Mesendoderm (in vitro differentiated cells): ENCODE data around the gene CSTPP1.
"Not testable (repeated sequence)": the region's sequence is repeated elsewhere in the genome, so short reads cannot be mapped to it uniquely, and the experiment has no call there.

Experiments
- DNase-seq: peaks from one replicate; pipeline ENCODE4 v3.0.0; 2013
- H2AK5ac ChIP-seq: 2 replicates; pipeline ENCODE4 v1.6.1; 2013; ENCODE audit warnings: low read length, inconsistent platforms
- H2BK120ac ChIP-seq: 2 replicates; pipeline ENCODE4 v1.6.1; 2013; ENCODE audit warnings: low read depth, mild to moderate bottlenecking, low read length, moderate library complexity, mixed read lengths
- H2BK15ac ChIP-seq: replicated peaks from 2 replicates; pipeline ENCODE4 v1.6.1; 2013; ENCODE audit warnings: low read depth, mild to moderate bottlenecking, moderate library complexity
- H2BK5ac ChIP-seq: 2 replicates; pipeline ENCODE4 v1.6.1; 2013; ENCODE audit warnings: low read length, inconsistent platforms
- H3K18ac ChIP-seq: 2 replicates; pipeline ENCODE4 v1.6.1; 2013; ENCODE audit warnings: mild to moderate bottlenecking, low read length, mixed read lengths
- H3K23ac ChIP-seq: one replicate; pipeline ENCODE4 v1.6.1; 2013; ENCODE audit warnings: low read length
- H3K27ac ChIP-seq: 2 replicates; pipeline ENCODE4 v1.5.1; 2013; ENCODE audit warnings: low read depth, mild to moderate bottlenecking, inconsistent platforms, low read length, moderate library complexity
- H3K27me3 ChIP-seq: 2 replicates; pipeline ENCODE4 v1.6.1; 2013; ENCODE audit warnings: low read length, control low read depth, mild to moderate bottlenecking, inconsistent platforms; ENCODE audit not compliant: insufficient read depth, poor library complexity
- H3K36me3 ChIP-seq: 2 replicates; pipeline ENCODE4 v1.6.1; 2013; ENCODE audit warnings: low read length, inconsistent platforms; ENCODE audit not compliant: control insufficient read depth, insufficient read depth
- H3K4ac ChIP-seq: one replicate; pipeline ENCODE4 v1.6.1; 2013; ENCODE audit warnings: low read depth, mild to moderate bottlenecking, low read length, moderate library complexity
- H3K4me1 ChIP-seq: 2 replicates; pipeline ENCODE4 v1.6.1; 2013; ENCODE audit warnings: low read depth, low read length, inconsistent platforms; ENCODE audit not compliant: control insufficient read depth
- H3K4me2 ChIP-seq: 2 replicates; pipeline ENCODE4 v1.6.1; 2013; ENCODE audit warnings: low read length
- H3K4me3 ChIP-seq: 2 replicates; pipeline ENCODE4 v1.5.1; 2013; ENCODE audit warnings: mild to moderate bottlenecking, low read length
- H3K56ac ChIP-seq: one replicate; pipeline ENCODE4 v1.6.1; 2013; ENCODE audit warnings: low read length
- H3K79me1 ChIP-seq: 2 replicates; pipeline ENCODE4 v1.6.1; 2013; ENCODE audit warnings: low read length, inconsistent platforms
- H3K79me2 ChIP-seq: 2 replicates; pipeline ENCODE4 v1.6.1; 2013; ENCODE audit warnings: mild to moderate bottlenecking, low read length; ENCODE audit not compliant: control insufficient read depth, insufficient read depth
- H3K9ac ChIP-seq: 2 replicates; pipeline ENCODE4 v1.6.1; 2013; ENCODE audit warnings: low read length, inconsistent platforms
- H4K5ac ChIP-seq: one replicate; pipeline ENCODE4 v1.6.1; 2013; ENCODE audit warnings: low read length
- H4K8ac ChIP-seq: one replicate; pipeline ENCODE4 v1.6.1; 2013; ENCODE audit warnings: low read depth, mild to moderate bottlenecking, control low read depth, low read length, moderate library complexity
- WGBS: extraction: QIAGEN DNeasy Blood & Tissue Kit; methylation state at CpG from one replicate; pipeline ENCODE4 v1.1.7; 2013; ENCODE audit warnings: low lambda C conversion rate, missing lambda C conversion rate; ENCODE audit not compliant: insufficient coverage; ENCODE audit errors: extremely low coverage; 5-methylcytosine and 5-hydroxymethylcytosine counted together

Gene CSTPP1

DNA sequence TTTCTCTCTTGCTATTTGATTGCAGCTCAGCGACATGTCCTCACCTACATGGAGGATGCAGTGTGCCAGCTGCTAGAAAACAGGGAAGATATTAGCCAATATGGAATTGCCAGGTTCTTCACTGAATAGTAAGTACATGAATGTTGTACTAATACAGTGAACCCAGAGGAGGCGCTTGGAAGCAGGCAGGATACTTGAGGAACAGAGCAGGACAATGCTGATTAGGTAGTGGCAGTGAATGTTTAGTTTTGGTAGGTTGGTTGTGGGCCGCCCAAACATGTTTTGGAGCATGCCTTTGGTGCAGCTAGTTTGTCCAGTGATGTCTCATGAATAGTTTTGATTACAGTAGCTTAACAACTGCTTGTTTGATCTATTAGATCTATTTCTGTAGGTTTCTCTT is 50.6 kb downstream of the CSTPP1 start:
- Histone ChIP-seq H3K56ac (no peak overlapping the region), H3K36me3 (no peaks in the 10 kb centered on the region), H3K79me1 (no peaks in the 10 kb centered on the region), H3K4ac (no peak overlapping the region), H3K23ac (no peak overlapping the region), H3K9ac (no peak overlapping the region), H3K4me2 (no peak overlapping the region), H3K27me3 (no peaks in the 10 kb centered on the region), H3K4me3 (no peak overlapping the region), H2BK5ac (no peak overlapping the region), H4K8ac (no peak overlapping the region), H2BK120ac (no peak overlapping the region), H3K4me1 (no peaks in the 10 kb centered on the region), H2AK5ac (no peak overlapping the region), H3K18ac (no peak overlapping the region), H3K27ac (no peak overlapping the region), H2BK15ac (no peak overlapping the region), H3K79me2 (no peaks in the 10 kb centered on the region), H4K5ac (no peak overlapping the region)
- peak; percentile 60 for DNase-seq
- WGBS = no CpG with 5 or more reads among the region's 3 CpGs

DNA sequence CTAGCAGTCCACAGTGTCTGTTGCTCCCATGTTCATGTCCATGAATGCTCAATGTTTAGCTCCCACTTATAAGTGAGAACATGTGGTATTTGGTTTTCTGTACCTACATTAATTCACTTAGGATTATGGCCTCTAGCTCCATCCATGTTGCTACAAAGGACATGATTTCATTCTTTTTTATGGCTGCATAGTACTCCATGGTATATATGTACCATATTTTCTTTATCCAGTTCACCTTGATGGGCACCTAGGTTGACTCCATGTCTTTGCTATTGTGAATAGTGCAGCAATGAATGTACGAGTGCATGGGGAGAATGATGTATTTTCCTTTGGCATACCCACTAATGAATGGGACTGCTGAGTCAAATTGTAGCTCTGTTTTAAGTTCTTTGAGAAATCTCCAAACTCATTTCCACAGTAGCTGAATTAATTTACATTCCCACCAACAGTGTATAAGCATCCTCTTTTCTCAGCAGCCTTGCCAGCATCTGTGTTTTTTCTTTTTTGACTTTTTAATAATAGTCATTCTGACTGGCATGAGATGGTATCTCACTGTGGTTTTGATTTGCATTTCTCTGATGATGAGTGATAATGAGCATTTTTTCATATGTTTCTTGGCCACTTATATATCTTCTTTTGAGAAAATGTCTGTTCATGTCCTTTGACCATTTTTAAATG is 53.4 kb downstream of the CSTPP1 start:
- H3K4me1 ChIP-seq, H3K27ac ChIP-seq: not testable (repeated sequence)
- WGBS = no CpG with 5 or more reads among the region's 1 CpG

DNA sequence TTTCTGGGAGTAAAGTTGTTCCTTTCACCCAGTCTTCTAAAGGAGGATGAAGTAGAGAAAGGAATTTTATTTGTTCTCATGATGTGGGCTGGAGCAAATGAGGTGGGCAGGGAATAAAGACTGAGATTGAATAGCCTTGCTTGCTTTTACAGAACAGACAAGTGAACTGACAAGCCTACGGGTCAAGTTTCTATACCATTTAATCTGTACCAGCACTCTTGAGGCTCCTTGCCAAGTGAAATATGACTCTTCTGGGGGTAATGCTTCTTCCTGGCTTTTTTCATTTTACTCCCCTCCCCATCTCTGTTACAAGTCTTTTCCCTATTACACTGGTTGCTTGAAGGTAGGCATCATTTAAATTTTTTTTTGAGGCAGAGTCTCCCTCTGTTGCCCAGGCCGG is 54.8 kb downstream of the CSTPP1 start:
- Histone ChIP-seq H4K5ac (no peak overlapping the region), H3K27me3 (no peaks in the 10 kb centered on the region), H3K4me3 (no peak overlapping the region), H3K27ac (no peak overlapping the region), H3K9ac (no peak overlapping the region), H3K18ac (no peak overlapping the region), H3K56ac (no peak overlapping the region), H3K4me2 (no peak overlapping the region), H3K23ac (no peak overlapping the region), H2BK120ac (no peak overlapping the region), H3K79me2 (no peaks in the 10 kb centered on the region), H2AK5ac (no peak overlapping the region), H3K36me3 (no peaks in the 10 kb centered on the region), H4K8ac (no peak overlapping the region), H3K4ac (no peak overlapping the region), H2BK5ac (no peak overlapping the region), H2BK15ac (no peak overlapping the region), H3K79me1 (no peaks in the 10 kb centered on the region), H3K4me1 (no peaks in the 10 kb centered on the region)
- no peak for DNase-seq
- WGBS = no CpG with 5 or more reads among the region's 2 CpGs

More for the DNA sequence above, 53.4 kb downstream of the CSTPP1 start:
- not testable (repeated sequence) for H3K36me3 ChIP-seq, H2BK5ac ChIP-seq, H2BK120ac ChIP-seq, H3K4me2 ChIP-seq, H4K5ac ChIP-seq, H3K27me3 ChIP-seq, H4K8ac ChIP-seq, H3K18ac ChIP-seq, H2BK15ac ChIP-seq, H3K4ac ChIP-seq, H3K79me2 ChIP-seq, H3K23ac ChIP-seq, H3K56ac ChIP-seq, DNase-seq, H2AK5ac ChIP-seq, H3K79me1 ChIP-seq, H3K4me3 ChIP-seq, H3K9ac ChIP-seq

DNA sequence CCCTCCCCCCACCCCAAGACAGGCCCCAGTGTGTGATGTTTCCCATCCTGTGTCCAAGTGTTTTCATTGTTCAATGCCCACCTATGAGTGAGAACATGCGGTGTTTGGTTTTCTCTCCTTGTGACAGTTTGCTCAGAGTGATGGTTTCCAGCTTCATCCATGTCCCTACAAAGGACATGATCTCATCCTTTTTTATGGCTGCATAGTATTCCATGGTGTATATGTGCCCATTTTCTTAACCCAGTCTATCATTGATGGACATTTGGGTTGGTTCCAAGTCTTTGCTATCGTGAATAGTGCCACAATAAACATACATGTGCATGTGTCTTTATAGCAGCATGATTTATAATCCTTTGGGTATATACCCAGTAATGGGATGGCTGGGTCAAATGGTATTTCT is 55.8 kb downstream of the CSTPP1 start:
- not testable (repeated sequence) for H3K18ac ChIP-seq, H3K79me2 ChIP-seq, H3K36me3 ChIP-seq, H3K4ac ChIP-seq, H2BK15ac ChIP-seq, DNase-seq, H3K9ac ChIP-seq, H4K5ac ChIP-seq, H3K4me1 ChIP-seq, H2BK120ac ChIP-seq, H2BK5ac ChIP-seq, H3K27ac ChIP-seq, H3K27me3 ChIP-seq, H4K8ac ChIP-seq, H3K4me3 ChIP-seq, H2AK5ac ChIP-seq, H3K79me1 ChIP-seq, H3K4me2 ChIP-seq, H3K23ac ChIP-seq, H3K56ac ChIP-seq
- WGBS = no CpG with 5 or more reads among the region's 2 CpGs

DNA sequence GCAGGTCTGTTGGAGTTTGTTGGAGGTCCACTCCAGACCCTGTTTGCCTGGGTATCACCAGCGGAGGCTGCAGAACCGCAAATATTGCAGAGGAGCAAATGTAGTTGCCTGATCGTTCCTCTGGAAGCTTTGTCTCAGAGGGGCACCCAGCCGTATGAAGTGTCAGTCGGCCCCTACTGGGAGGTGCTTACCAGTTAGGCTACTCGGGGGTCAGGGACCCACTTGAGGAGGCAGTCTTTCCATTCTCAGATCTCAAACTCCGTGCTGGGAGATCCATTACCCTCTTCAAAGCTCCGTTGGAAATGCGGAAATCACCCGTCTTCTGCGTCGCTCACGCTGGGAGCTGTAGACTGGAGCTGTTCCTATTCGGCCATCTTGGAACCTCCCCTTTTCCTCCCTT is 61.2 kb downstream of the CSTPP1 start:
- not testable (repeated sequence) for H3K79me2 ChIP-seq, H3K27me3 ChIP-seq, H2AK5ac ChIP-seq, H3K4ac ChIP-seq, DNase-seq, H3K56ac ChIP-seq, H2BK120ac ChIP-seq, H2BK15ac ChIP-seq, H2BK5ac ChIP-seq, H3K4me1 ChIP-seq, H4K5ac ChIP-seq, H3K79me1 ChIP-seq, H3K36me3 ChIP-seq, H3K9ac ChIP-seq, H3K23ac ChIP-seq, H3K4me2 ChIP-seq, H4K8ac ChIP-seq, H3K4me3 ChIP-seq, H3K27ac ChIP-seq, H3K18ac ChIP-seq
- no CpG with 5 or more reads among the region's 14 CpGs for WGBS

DNA sequence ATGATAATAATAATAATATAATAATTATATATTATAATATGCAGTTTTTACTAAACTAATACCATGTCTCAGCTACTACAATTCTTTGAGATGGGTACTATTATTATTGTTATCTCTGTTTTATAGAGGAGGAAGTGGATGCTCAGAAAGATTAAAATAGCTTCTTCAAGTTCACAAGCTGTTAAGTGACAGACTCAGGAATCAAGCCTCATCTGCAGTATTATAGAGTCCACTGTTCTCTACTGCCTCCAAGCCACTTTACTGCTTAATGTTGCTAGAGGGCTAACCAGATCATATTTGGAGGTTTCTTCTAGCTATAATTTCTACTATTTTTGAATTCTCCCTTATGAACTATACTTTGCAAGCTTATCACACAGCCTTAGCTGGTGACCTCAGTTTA is 62.7 kb downstream of the CSTPP1 start:
- Histone ChIP-seq H3K18ac (no peak overlapping the region), H2BK120ac (no peak overlapping the region), H3K4me3 (no peak overlapping the region), H3K27ac (no peak overlapping the region), H3K56ac (no peak overlapping the region), H3K4ac (no peak overlapping the region), H4K8ac (no peak overlapping the region), H2BK5ac (no peak overlapping the region), H3K79me2 (no peaks in the 10 kb centered on the region), H4K5ac (no peak overlapping the region), H3K9ac (no peak overlapping the region), H3K23ac (no peak overlapping the region), H3K27me3 (no peaks in the 10 kb centered on the region), H3K4me1 (peaks cover 4% of the 10 kb centered on the region), H3K36me3 (no peaks in the 10 kb centered on the region), H3K79me1 (peaks cover 3% of the 10 kb centered on the region), H2AK5ac (no peak overlapping the region), H3K4me2 (no peak overlapping the region), H2BK15ac (no peak overlapping the region)
- DNase-seq = no peak
